ENCODE results near the gene SACS. TPM values are rescaled to one million over a fixed set of nuclear protein-coding genes. Genes with fewer than 3 reads are reported as not detected.
A peak's percentile ranks its signal among the peaks of the same experiment; 100 is the strongest.

Gene SACS
- total RNA-seq, 1 experiment from 2014 or later, result 19.8 TPM

- Histone ChIP-seq H3K9me3 (ENCODE audit: control insufficient read depth, insufficient read depth, low read depth, low read length) (no peaks in the 10 kb centered on the region), H3K4me3 (ENCODE audit: low read depth in 2 of 2, low read length in 2 of 2) (no peak overlapping the region), H3K4me1 (ENCODE audit: control insufficient read depth, insufficient read depth, low read length) (no peaks in the 10 kb centered on the region), H3K27me3 (ENCODE audit: control insufficient read depth, insufficient read depth, low read length) (no peaks in the 10 kb centered on the region), H3K27ac (ENCODE audit: low read length) (no peak overlapping the region), H3K36me3 (ENCODE audit: control insufficient read depth, insufficient read depth, low read length) (no peaks in the 10 kb centered on the region)
- no TSS peak for BruUV-seq (replicated peaks)
- ATAC-seq, result no peak
- ChIA-PET CTCF (no interaction called here), POLR2A (interaction anchor here (0.6 kb wide), 1 partner anchor 514 kb away, joined by 3 read pairs; no protein-coding TSS in a partner anchor)
- intact Hi-C loops (cut with micrococcal nuclease; ENCODE audit: unreplicated experiment), result no loop called here
- DNase-seq (ENCODE audit: low read depth, low spot score), result no peak
- TF ChIP-seq CTCF (IDR thresholded peaks at IDR 0.05) (no peak), TCF7L2 (IDR thresholded peaks at IDR 0.05; ENCODE audit: low read depth, low read length) (no peak), SIN3A (IDR thresholded peaks at IDR 0.05; ENCODE audit: borderline replicate concordance, insufficient read depth, low read depth, low read length) (no peak), REST (IDR thresholded peaks at IDR 0.05; ENCODE audit: insufficient read depth in 1 of 2, low read depth in 2 of 2, low read length in 1 of 2) (no peak), POLR2AphosphoS5 (IDR thresholded peaks at IDR 0.05; ENCODE audit: low read depth, low read length) (no peak)
- in situ Hi-C loops (cut with HindIII; ENCODE audit: low pct_unique_long_range_greater_than_20kb, low sequenced_read_pairs), result no loop called here
Observed at GRCh38 chr13:23427881-23428528, 5.5 kb downstream of the SACS start.

GRCh38 chr13:23427342-23427843, 6.1 kb downstream of the SACS start:
- Histone ChIP-seq H3K27ac (ENCODE audit: low read length) (no peak overlapping the region), H3K9me3 (ENCODE audit: control insufficient read depth, insufficient read depth, low read depth, low read length) (no peaks in the 10 kb centered on the region), H3K4me3 (ENCODE audit: low read depth in 2 of 2, low read length in 2 of 2) (no peak overlapping the region), H3K4me1 (ENCODE audit: control insufficient read depth, insufficient read depth, low read length) (no peaks in the 10 kb centered on the region), H3K36me3 (ENCODE audit: control insufficient read depth, insufficient read depth, low read length) (no peaks in the 10 kb centered on the region), H3K27me3 (ENCODE audit: control insufficient read depth, insufficient read depth, low read length) (no peaks in the 10 kb centered on the region)
- no TSS peak for BruUV-seq (replicated peaks)
- ChIA-PET POLR2A (interaction anchor here (0.6 kb wide), 1 partner anchor 513 kb away, joined by 3 read pairs; no protein-coding TSS in a partner anchor), CTCF (no interaction called here)
- DNase-seq (ENCODE audit: low read depth, low spot score), result peak; percentile 77
- intact Hi-C loops (cut with micrococcal nuclease; ENCODE audit: unreplicated experiment) (no loop called here), in situ Hi-C loops (cut with HindIII; ENCODE audit: low pct_unique_long_range_greater_than_20kb, low sequenced_read_pairs) (no loop called here)
- peak; percentile 83 for ATAC-seq
- no peak for TF ChIP-seq REST (IDR thresholded peaks at IDR 0.05; ENCODE audit: insufficient read depth in 1 of 2, low read depth in 2 of 2, low read length in 1 of 2)

Measured in Panc1 (cell line).